NCI-H1105 treated with DMSO at 0.1 percent for 48 hours (cell line): ENCODE results near the gene FBXO28.
"Not testable (repeated sequence)": the region's sequence is repeated elsewhere in the genome, so short reads cannot be mapped to it uniquely, and the experiment has no call there.

Source experiments
- DNase-seq: peaks from one replicate; lab custom pipeline; 2025; lab: John Stamatoyannopoulos, UW

Gene FBXO28

GRCh38 chr1:224113918-224114786 is at the start of gene FBXO28:
TSS of gene FBXO28 (plus strand) at chr1:224114111. CDS start at chr1:224114130, 19 bp downstream.
- DNase-seq = peak; percentile 95

- DNase-seq = no peak
These were observed 49.8 kb upstream of the FBXO28 start for GRCh38 chr1:224064150-224064549.

- DNase-seq = no peak
These were observed 48.5 kb upstream of the FBXO28 start for GRCh38 chr1:224065455-224065854.

GRCh38 chr1:224067207-224067606 is 46.7 kb upstream of the FBXO28 start:
- DNase-seq = no peak

- DNase-seq = no peak
These were observed 46.1 kb upstream of the FBXO28 start for GRCh38 chr1:224067621-224068457.

GRCh38 chr1:224068458-224069072 is 45.3 kb upstream of the FBXO28 start:
- DNase-seq = no peak

- no peak for DNase-seq
These were observed 44.8 kb upstream of the FBXO28 start for GRCh38 chr1:224069138-224069537.

GRCh38 chr1:224070521-224070920 is 43.4 kb upstream of the FBXO28 start:
- DNase-seq = no peak

GRCh38 chr1:224076407-224076806 is 37.5 kb upstream of the FBXO28 start:
- no peak for DNase-seq

- DNase-seq = not testable (repeated sequence)
These were observed 34.3 kb upstream of the FBXO28 start for GRCh38 chr1:224079644-224080043.

- no peak for DNase-seq
These were observed 33.7 kb upstream of the FBXO28 start for GRCh38 chr1:224080115-224080774.

- DNase-seq = no peak
These were observed 32.3 kb upstream of the FBXO28 start for GRCh38 chr1:224081604-224082003.

GRCh38 chr1:224082146-224082545 is 31.8 kb upstream of the FBXO28 start:
- DNase-seq = no peak

GRCh38 chr1:224084867-224085266 is 29.0 kb upstream of the FBXO28 start:
- DNase-seq = no peak

GRCh38 chr1:224085421-224086108 is 28.3 kb upstream of the FBXO28 start:
- DNase-seq = no peak

GRCh38 chr1:224087286-224087794 is 26.6 kb upstream of the FBXO28 start:
- DNase-seq = no peak

GRCh38 chr1:224089583-224089982 is 24.3 kb upstream of the FBXO28 start:
- DNase-seq = no peak

GRCh38 chr1:224090116-224090515 is 23.8 kb upstream of the FBXO28 start:
- DNase-seq = no peak

GRCh38 chr1:224092111-224092510 is 21.8 kb upstream of the FBXO28 start:
- DNase-seq = no peak

- no peak for DNase-seq
These were observed 21.3 kb upstream of the FBXO28 start for GRCh38 chr1:224092601-224093000.

- no peak for DNase-seq
These were observed 18.6 kb upstream of the FBXO28 start for GRCh38 chr1:224095339-224095738.
